Testis (tissue), 3 donors: ENCODE results near the gene AGO3. TPM values are rescaled to one million over a fixed set of nuclear protein-coding genes. Genes with fewer than 3 reads are reported as not detected.

Source experiments
- DNase-seq: peaks from one replicate; pipeline ENCODE4 v3.0.0-alpha.2; 2019
- H3K27ac ChIP-seq, 2 donors: fragments of 200-600 bp; sonication (generic); one replicate each; pipeline ENCODE4 v1.5.1; 2019
- H3K27me3 ChIP-seq: fragments of 200-600 bp; sonication (generic); one replicate; pipeline ENCODE4 v1.5.1; 2019
- H3K36me3 ChIP-seq: fragments of 200-600 bp; sonication (generic); one replicate; pipeline ENCODE4 v1.5.1; 2017; ENCODE audit warnings: low read depth; ENCODE audit errors: missing control alignments
- H3K4me1 ChIP-seq: fragments of 200-600 bp; sonication (generic); one replicate; pipeline ENCODE4 v1.5.1; 2019
- H3K4me3 ChIP-seq, 2 donors: fragments of 200-600 bp; sonication (generic); one replicate each; pipeline ENCODE4 v1.5.1; 2017 to 2019
- H3K9me3 ChIP-seq: fragments of 200-600 bp; sonication (generic); one replicate; pipeline ENCODE4 v1.5.1; 2017
- CTCF ChIP-seq, 3 experiments: fragments of 450-650 bp in 2 of 3; fragments of 200-600 bp in 1 of 3; sonication (generic) in 1 of 3; IDR thresholded peaks; one replicate each; pipeline ENCODE4 v1.5.1; 2016 to 2019; ENCODE audit warnings: antibody characterized with exemption in 3 of 3, mild to moderate bottlenecking in 2 of 3, moderate library complexity in 1 of 3
- POLR2A ChIP-seq: fragments of 450-650 bp; IDR thresholded peaks from one replicate; pipeline ENCODE4 v1.6.1; 2017; ENCODE audit warnings: antibody characterized with exemption, mild to moderate bottlenecking, moderate library complexity
- WGBS, 2 donors: methylation state at CpG; one replicate each; pipeline ENCODE4 v1.1.5; 2018; 5-methylcytosine and 5-hydroxymethylcytosine counted together
- intact Hi-C: fragments of 100-400 bp; cut with DNase I; formaldehyde crosslinking; loops from one replicate; pipeline ENCODE4 v1.15.1; 2023; ENCODE audit warnings: low total_unique reads
- polyA plus RNA-seq: library from polyadenylated mRNA; stranded (reverse); fragments of 350-450 nt; fragmentation: Illumina TruSeq; extraction: RNeasy Lipid Tissue Mini Kit (QIAGEN cat#74804); gene quantifications from one replicate; pipeline ENCODE4 v1.2.3, GENCODE V29; 2014; ENCODE audit warnings: low read depth, low replicate concordance; ENCODE audit not compliant: insufficient read depth
- total RNA-seq, 2 donors: library from RNA; depleted of rRNA; stranded (reverse); fragments of >200 nt; gene quantifications; one replicate each; pipeline ENCODE4 v1.2.3, GENCODE V29; 2016

Gene AGO3
- total and polyA plus RNA-seq, 3 donors from 2014 or later = 22.4 to 47.2 (median 42.6) TPM

DNA sequence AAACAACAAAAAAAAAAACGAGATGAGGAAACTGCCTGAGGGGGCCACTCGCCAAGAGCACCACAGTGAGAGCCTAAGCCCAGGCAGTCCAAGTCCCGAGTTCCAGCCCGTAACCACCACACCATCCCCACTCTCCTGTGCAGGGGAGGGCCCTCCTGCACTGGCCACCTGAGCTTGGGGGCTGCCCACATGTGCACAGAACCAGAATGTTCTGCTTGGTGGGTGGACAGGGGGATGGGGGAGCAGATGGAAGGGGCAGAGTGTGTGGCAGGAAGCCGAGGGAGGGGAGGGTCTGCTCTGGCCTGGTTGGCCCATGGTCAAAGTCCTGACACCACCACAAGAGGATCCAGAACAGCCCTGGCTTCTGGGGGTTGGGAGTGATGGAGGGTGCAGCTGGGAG is 175.4 kb downstream of the AGO3 start:
- DNase-seq = no peak
- TF ChIP-seq CTCF (IDR thresholded peaks at IDR 0.05) = no peak
- no peak for TF ChIP-seq POLR2A
- H3K36me3 ChIP-seq = no peaks in the 10 kb centered on the region
- WGBS, 2 donors = 59 to 62% methylated on average over 5 of the region's 5 CpGs
- intact Hi-C loops = no loop called here
- H3K9me3 ChIP-seq = no peaks in the 10 kb centered on the region
- no peak overlapping the region for H3K4me3 ChIP-seq
- no peaks in the 10 kb centered on the region for H3K4me1 ChIP-seq
- no peaks in the 10 kb centered on the region for H3K27me3 ChIP-seq
- no peak overlapping the region for H3K27ac ChIP-seq

DNA sequence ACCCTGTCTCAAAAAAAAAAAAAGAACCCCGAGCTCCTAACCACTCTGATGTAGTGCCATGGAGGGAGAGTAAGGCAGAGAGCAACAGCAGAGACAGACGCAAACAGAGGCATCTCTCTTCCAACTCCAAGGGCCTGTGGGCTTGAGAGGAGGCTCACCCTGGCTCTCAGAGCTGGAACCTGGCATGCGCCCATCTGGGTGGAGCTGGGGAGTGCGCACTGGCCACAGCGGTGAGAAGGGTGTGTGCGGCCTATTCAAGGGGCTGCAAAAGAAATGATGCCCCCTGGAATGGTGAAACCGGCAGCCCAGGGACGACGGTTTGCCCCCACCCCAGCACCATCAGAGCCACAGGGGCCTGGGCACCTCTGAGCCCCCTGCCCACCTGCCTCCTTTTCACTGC is 176.5 kb downstream of the AGO3 start:
- Histone ChIP-seq H3K27ac (no peak overlapping the region), H3K9me3 (no peaks in the 10 kb centered on the region), H3K27me3 (no peaks in the 10 kb centered on the region), H3K36me3 (no peaks in the 10 kb centered on the region), H3K4me1 (no peaks in the 10 kb centered on the region), H3K4me3 (no peak overlapping the region)
- DNase-seq = no peak
- intact Hi-C loops = no loop called here
- WGBS, 2 donors = 90 to 96% methylated on average over 9 of the region's 9 CpGs
- TF ChIP-seq CTCF (IDR thresholded peaks at IDR 0.05) = no peak
- no peak for TF ChIP-seq POLR2A

DNA sequence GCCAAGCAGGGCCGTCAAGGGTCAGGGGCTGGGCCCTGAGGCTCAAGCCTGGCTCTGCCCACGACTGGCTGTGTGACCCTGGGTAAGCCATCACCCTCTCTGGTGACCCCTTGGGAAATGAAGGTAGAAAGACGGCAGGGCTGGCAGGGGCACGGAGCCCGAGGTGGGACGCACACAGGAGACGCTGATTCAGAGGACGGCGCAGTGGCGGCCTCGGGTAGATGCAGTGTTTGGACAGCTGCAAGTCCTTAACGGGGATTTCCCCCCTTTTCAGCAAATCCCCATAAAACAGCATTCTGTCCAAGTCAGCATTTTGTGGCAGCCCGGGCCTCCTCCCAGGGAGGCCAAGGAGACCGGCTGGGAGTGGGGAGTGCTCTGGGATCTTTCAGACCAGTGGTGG is 177.4 kb downstream of the AGO3 start:
- H3K27ac ChIP-seq = no peak overlapping the region
- intact Hi-C loops = no loop called here
- 88 to 91% methylated on average over 13 to 14 of the region's 14 CpGs for WGBS, 2 donors

DNA sequence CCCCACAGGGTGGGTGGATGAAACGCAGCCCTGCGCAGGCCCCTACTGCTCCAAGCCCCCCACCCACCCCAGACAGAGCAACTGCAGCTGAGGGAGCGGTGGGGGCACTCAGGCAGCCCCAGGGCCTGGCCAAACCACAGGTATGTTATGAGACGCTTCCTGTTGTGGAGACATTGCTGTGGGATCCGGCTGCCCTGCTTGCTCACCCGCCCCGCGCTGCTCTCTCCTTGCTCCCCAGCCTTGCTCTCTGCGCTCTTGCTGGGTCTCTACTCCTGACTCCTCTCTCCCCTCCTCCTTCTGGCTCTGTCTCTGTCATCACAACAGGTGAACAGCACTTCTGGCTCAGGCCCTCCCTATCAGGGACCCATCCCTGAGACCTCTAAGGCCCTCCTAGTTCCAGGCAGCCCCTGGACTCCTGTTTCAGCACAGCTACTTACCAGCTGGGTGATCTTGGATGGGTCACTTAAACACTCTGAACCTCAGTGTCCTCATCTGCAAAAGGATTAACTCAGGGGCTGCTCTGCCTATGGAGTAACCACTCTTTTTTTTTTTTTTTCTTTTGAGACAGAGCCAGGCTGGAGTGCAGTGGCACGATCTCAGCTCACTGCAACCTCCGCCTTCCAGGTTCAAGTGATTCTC is 178.3 kb downstream of the AGO3 start:
- intact Hi-C loops = no loop called here
- no peak overlapping the region for H3K27ac ChIP-seq
- no peak for DNase-seq
- 86 to 94% methylated on average over 11 of the region's 11 CpGs for WGBS, 2 donors
- no peaks in the 10 kb centered on the region for H3K27me3 ChIP-seq
- H3K4me1 ChIP-seq = no peaks in the 10 kb centered on the region
- H3K36me3 ChIP-seq = no peaks in the 10 kb centered on the region
- no peaks in the 10 kb centered on the region for H3K9me3 ChIP-seq
- TF ChIP-seq CTCF (IDR thresholded peaks at IDR 0.05) = no peak
- no peak for TF ChIP-seq POLR2A
- no peak overlapping the region for H3K4me3 ChIP-seq

More for the DNA sequence above, 177.4 kb downstream of the AGO3 start:
- no peaks in the 10 kb centered on the region for H3K9me3 ChIP-seq
- H3K36me3 ChIP-seq = no peaks in the 10 kb centered on the region
- DNase-seq = no peak
- no peaks in the 10 kb centered on the region for H3K27me3 ChIP-seq
- H3K4me1 ChIP-seq = no peaks in the 10 kb centered on the region
- H3K4me3 ChIP-seq = no peak overlapping the region
- TF ChIP-seq POLR2A (no peak), CTCF (IDR thresholded peaks at IDR 0.05) (no peak)

DNA sequence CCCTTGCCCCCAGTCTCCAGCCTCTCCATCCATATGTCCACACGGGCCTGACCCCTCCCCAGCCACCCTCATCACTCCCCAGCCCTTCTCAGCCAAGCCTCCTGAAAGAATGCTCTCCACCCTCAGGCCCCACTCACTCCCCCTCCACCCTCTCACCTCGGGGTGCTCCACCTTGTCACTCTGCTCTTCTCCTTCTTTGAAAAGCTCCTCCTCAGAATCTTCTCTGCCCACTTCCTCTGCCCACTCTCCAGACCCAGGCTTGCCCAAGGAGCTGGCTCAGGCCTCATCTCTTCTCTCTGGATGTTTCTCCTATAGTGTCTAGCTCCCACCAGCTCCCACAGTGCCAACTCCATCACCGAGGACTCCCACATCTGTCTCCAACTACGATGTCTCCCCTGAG is 180.2 kb downstream of the AGO3 start:
- DNase-seq = no peak
- no peak for TF ChIP-seq CTCF (IDR thresholded peaks at IDR 0.05)
- no peak for TF ChIP-seq POLR2A
- Histone ChIP-seq H3K27ac (no peak overlapping the region), H3K9me3 (no peaks in the 10 kb centered on the region), H3K36me3 (no peaks in the 10 kb centered on the region), H3K4me3 (no peak overlapping the region), H3K27me3 (no peaks in the 10 kb centered on the region), H3K4me1 (no peaks in the 10 kb centered on the region)
- 72 to 76% methylated on average over 4 of the region's 4 CpGs for WGBS, 2 donors
- intact Hi-C loops = no loop called here
